ENCODE measurements around the gene CCNL2. TPM values are rescaled to one million over a fixed set of nuclear protein-coding genes. Genes with fewer than 3 reads are reported as not detected.
"Not testable (repeated sequence)": the region's sequence is repeated elsewhere in the genome, so short reads cannot be mapped to it uniquely, and the experiment has no call there.

The CCNL2 gene
- total RNA-seq, 1 donor from 2014 or later = 49.4 TPM

- intact Hi-C loops (cut with DNase I) = loop anchor here (5.0 kb wide), 1 partner anchor 36 kb away; no protein-coding TSS in a partner anchor
These were observed 7.1 kb upstream of the CCNL2 start for GRCh38 chr1:1406101-1406820.

GRCh38 chr1:1403653-1404052, 4.5 kb upstream of the CCNL2 start:
- intact Hi-C loops (cut with DNase I) = no loop called here
- ATAC-seq = no peak
- peak; percentile 34 for DNase-seq (ENCODE audit: missing footprints)

More at GRCh38 chr1:1406101-1406820, 7.1 kb upstream of the CCNL2 start:
- ATAC-seq (no peak), DNase-seq (ENCODE audit: missing footprints) (no peak)

GRCh38 chr1:1402901-1403392, 3.8 kb upstream of the CCNL2 start:
- peak; percentile 32 for DNase-seq (ENCODE audit: missing footprints)

GRCh38 chr1:1402072-1402900, 3.2 kb upstream of the CCNL2 start:
- intact Hi-C loops (cut with DNase I) = no loop called here

More at GRCh38 chr1:1402901-1403392, 3.8 kb upstream of the CCNL2 start:
- intact Hi-C loops (cut with DNase I); ATAC-seq: not testable (repeated sequence)

GRCh38 chr1:1401457-1402010, 2.4 kb upstream of the CCNL2 start:
- ATAC-seq (no peak), DNase-seq (ENCODE audit: missing footprints) (peak; percentile 62)
- intact Hi-C loops (cut with DNase I) = no loop called here

More at GRCh38 chr1:1402072-1402900, 3.2 kb upstream of the CCNL2 start:
- DNase-seq (ENCODE audit: missing footprints) (peak; percentile 53), ATAC-seq (no peak)

- ATAC-seq (no peak), DNase-seq (ENCODE audit: missing footprints) (peak; percentile 50)
- intact Hi-C loops (cut with DNase I) = no loop called here
These were observed 1.7 kb upstream of the CCNL2 start for GRCh38 chr1:1400576-1401456.

GRCh38 chr1:1399872-1400575, 889 bp upstream of the CCNL2 start:
- DNase-seq (ENCODE audit: missing footprints) = peak; percentile 58
- intact Hi-C loops (cut with DNase I) = no loop called here
- ATAC-seq = no peak

GRCh38 chr1:1398677-1399186, 403 bp downstream of the CCNL2 start:
- ATAC-seq (no peak), DNase-seq (ENCODE audit: missing footprints) (no peak)
- intact Hi-C loops (cut with DNase I) = no loop called here

- DNase-seq (ENCODE audit: missing footprints) = peak; percentile 58
- no peak for ATAC-seq
- intact Hi-C loops (cut with DNase I) = no loop called here
These were observed 1.2 kb downstream of the CCNL2 start for GRCh38 chr1:1397839-1398523.

- no peak for ATAC-seq
- peak; percentile 55 for DNase-seq (ENCODE audit: missing footprints)
- intact Hi-C loops (cut with DNase I) = no loop called here
These were observed 4.0 kb downstream of the CCNL2 start for GRCh38 chr1:1395166-1395565.

- no peak for ATAC-seq
- no peak for DNase-seq (ENCODE audit: missing footprints)
- intact Hi-C loops (cut with DNase I) = no loop called here
These were observed 5.0 kb downstream of the CCNL2 start for GRCh38 chr1:1394116-1394515.

GRCh38 chr1:1393428-1393827, 5.7 kb downstream of the CCNL2 start:
- ATAC-seq (no peak), DNase-seq (ENCODE audit: missing footprints) (no peak)
- intact Hi-C loops (cut with DNase I) = no loop called here

- DNase-seq (ENCODE audit: missing footprints) = peak; percentile 13
These were observed 6.1 kb downstream of the CCNL2 start for GRCh38 chr1:1393014-1393413.

GRCh38 chr1:1391225-1391624, 7.9 kb downstream of the CCNL2 start:
- DNase-seq (ENCODE audit: missing footprints) (peak; percentile 54), ATAC-seq (no peak)
- intact Hi-C loops (cut with DNase I) = no loop called here

More at GRCh38 chr1:1393014-1393413, 6.1 kb downstream of the CCNL2 start:
- ATAC-seq = no peak
- intact Hi-C loops (cut with DNase I) = no loop called here

GRCh38 chr1:1390675-1391074, 8.5 kb downstream of the CCNL2 start:
- DNase-seq (ENCODE audit: missing footprints) (no peak), ATAC-seq (no peak)
- intact Hi-C loops (cut with DNase I) = no loop called here

GRCh38 chr1:1388078-1388472, 11.1 kb downstream of the CCNL2 start:
- intact Hi-C loops (cut with DNase I) = no loop called here
- ATAC-seq = no peak
- DNase-seq (ENCODE audit: missing footprints) = peak; percentile 40
